Esophagus squamous epithelium (tissue), 4 donors: ENCODE measurements around the gene EOLA1.
"Not testable (repeated sequence)": the region's sequence is repeated elsewhere in the genome, so short reads cannot be mapped to it uniquely, and the experiment has no call there.

Experiments
- POLR2A ChIP-seq, 4 donors: fragments of 450-650 bp; IDR thresholded peaks; one replicate each; pipeline ENCODE4 v1.6.1; 2017; ENCODE audit warnings: antibody characterized with exemption in 4 of 4, mild to moderate bottlenecking in 4 of 4, moderate library complexity in 3 of 4
- TF ChIP-seq, protein P1 (sequence below), 6 experiments: fragments of 450-650 bp in 4 of 6; fragments of 200-600 bp in 2 of 6; sonication (generic) in 2 of 6; IDR thresholded peaks; one replicate each; pipeline ENCODE4 v1.5.1; 2016 to 2019; ENCODE audit warnings: antibody characterized with exemption in 6 of 6, mild to moderate bottlenecking in 4 of 6, moderate library complexity in 4 of 6

DNA sequence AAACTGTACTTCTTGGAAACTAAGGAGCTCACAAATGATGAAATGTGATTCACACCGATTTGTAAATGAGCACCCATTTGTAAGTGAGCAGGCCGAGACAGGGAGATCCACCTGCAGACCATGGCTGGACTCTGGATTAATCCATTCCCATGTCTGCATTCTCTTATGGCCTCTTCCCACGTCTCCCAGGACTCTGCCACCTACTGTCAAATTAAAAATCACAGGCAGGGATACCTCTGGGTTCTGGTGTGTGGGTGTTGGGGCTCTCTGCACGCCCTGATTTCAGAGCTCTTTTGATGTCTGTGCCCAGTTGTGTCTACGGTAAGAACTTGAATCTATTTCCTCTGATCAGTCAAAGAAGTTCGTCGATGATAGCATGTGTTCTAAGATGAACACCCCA, 50.2 kb downstream of the EOLA1 start:
- TF ChIP-seq, protein P1, sequence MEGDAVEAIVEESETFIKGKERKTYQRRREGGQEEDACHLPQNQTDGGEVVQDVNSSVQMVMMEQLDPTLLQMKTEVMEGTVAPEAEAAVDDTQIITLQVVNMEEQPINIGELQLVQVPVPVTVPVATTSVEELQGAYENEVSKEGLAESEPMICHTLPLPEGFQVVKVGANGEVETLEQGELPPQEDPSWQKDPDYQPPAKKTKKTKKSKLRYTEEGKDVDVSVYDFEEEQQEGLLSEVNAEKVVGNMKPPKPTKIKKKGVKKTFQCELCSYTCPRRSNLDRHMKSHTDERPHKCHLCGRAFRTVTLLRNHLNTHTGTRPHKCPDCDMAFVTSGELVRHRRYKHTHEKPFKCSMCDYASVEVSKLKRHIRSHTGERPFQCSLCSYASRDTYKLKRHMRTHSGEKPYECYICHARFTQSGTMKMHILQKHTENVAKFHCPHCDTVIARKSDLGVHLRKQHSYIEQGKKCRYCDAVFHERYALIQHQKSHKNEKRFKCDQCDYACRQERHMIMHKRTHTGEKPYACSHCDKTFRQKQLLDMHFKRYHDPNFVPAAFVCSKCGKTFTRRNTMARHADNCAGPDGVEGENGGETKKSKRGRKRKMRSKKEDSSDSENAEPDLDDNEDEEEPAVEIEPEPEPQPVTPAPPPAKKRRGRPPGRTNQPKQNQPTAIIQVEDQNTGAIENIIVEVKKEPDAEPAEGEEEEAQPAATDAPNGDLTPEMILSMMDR (IDR thresholded peaks at IDR 0.05): not testable (repeated sequence)
- TF ChIP-seq POLR2A (IDR thresholded peaks at IDR 0.05): not testable (repeated sequence)
